Sigmoid colon (tissue), 4 donors: ENCODE data around the gene TAF11.

Source experiments
- POLR2A ChIP-seq, 2 donors: fragments of 450-650 bp; IDR thresholded peaks; one replicate each; pipeline ENCODE4 v1.6.1; 2016; ENCODE audit warnings: antibody characterized with exemption in 2 of 2, mild to moderate bottlenecking in 2 of 2, moderate library complexity in 2 of 2
- POLR2AphosphoS5 ChIP-seq, 4 donors: sonication (generic); formaldehyde crosslinking; IDR thresholded peaks; one replicate each; pipeline ENCODE4 v1.6.1; 2017; ENCODE audit warnings: antibody characterized with exemption in 4 of 4
- TF ChIP-seq, protein P1 (sequence below), 4 experiments: fragments of 450-650 bp in 3 of 4; fragments of 200-600 bp in 1 of 4; IDR thresholded peaks; one replicate each; pipeline ENCODE4 v1.5.1; 2016 to 2019; ENCODE audit warnings: antibody characterized with exemption in 4 of 4, mild to moderate bottlenecking in 3 of 4, moderate library complexity in 2 of 4

DNA sequence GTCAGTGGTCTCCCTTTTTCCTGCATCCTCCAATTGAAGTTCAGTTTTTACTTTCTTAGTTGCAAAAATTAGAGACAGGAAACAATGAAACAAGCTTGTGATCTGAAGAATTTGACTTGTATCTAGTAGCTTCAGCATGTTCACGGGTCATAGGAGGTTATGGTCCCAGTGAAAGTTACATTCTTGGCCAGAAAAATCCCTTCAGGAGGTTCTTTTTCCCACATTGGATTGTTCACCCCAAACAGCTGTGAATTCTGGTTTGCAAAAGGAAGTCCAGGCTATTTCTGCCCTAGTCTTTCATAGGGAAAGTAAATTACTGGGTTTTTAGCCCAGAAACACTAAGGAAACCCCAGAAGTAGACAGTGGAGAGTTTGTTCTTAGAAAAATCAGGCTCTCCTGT is 9.3 kb upstream of the TAF11 start:
- TF ChIP-seq, protein P1, sequence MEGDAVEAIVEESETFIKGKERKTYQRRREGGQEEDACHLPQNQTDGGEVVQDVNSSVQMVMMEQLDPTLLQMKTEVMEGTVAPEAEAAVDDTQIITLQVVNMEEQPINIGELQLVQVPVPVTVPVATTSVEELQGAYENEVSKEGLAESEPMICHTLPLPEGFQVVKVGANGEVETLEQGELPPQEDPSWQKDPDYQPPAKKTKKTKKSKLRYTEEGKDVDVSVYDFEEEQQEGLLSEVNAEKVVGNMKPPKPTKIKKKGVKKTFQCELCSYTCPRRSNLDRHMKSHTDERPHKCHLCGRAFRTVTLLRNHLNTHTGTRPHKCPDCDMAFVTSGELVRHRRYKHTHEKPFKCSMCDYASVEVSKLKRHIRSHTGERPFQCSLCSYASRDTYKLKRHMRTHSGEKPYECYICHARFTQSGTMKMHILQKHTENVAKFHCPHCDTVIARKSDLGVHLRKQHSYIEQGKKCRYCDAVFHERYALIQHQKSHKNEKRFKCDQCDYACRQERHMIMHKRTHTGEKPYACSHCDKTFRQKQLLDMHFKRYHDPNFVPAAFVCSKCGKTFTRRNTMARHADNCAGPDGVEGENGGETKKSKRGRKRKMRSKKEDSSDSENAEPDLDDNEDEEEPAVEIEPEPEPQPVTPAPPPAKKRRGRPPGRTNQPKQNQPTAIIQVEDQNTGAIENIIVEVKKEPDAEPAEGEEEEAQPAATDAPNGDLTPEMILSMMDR (IDR thresholded peaks at IDR 0.05): no peak
- no peak for TF ChIP-seq POLR2A (IDR thresholded peaks at IDR 0.05)
- TF ChIP-seq POLR2AphosphoS5 (IDR thresholded peaks at IDR 0.05): no peak
